HepG2 (cell line): ENCODE results near the gene SRXN1. TPM values are rescaled to one million over a fixed set of nuclear protein-coding genes. Genes with fewer than 3 reads are reported as not detected.

Experiments
- ADNP ChIP-seq: sonication (generic); formaldehyde crosslinking; IDR thresholded peaks from 2 replicates; pipeline ENCODE4 v1.4.0; 2020; ENCODE audit warnings: missing genetic modification reagents
- CSRNP1 ChIP-seq: sonication (generic); formaldehyde crosslinking; IDR thresholded peaks from 2 replicates; pipeline ENCODE4 v1.8.1; 2023; ENCODE audit warnings: mild to moderate bottlenecking, missing genetic modification reagents
- CSRNP2 ChIP-seq: sonication (generic); formaldehyde crosslinking; conservative IDR thresholded peaks from 2 replicates; pipeline ENCODE4 v1.8.0; 2022; ENCODE audit warnings: low read depth, missing genetic modification reagents
- KDM3A ChIP-seq: IDR thresholded peaks from 2 replicates; pipeline ENCODE4 v1.6.1; 2018; ENCODE audit warnings: low read depth, missing compliant biosample characterization
- MED8 ChIP-seq: sonication (generic); formaldehyde crosslinking; IDR thresholded peaks from 2 replicates; pipeline ENCODE4 v1.8.1; 2023; ENCODE audit warnings: mild to moderate bottlenecking, missing genetic modification reagents; ENCODE audit not compliant: insufficient replicate concordance
- MIER3 ChIP-seq: IDR thresholded peaks from 2 replicates; pipeline ENCODE4 v1.6.1; 2016; ENCODE audit warnings: missing compliant biosample characterization, borderline replicate concordance
- NFRKB ChIP-seq: fragments of 450-650 bp; IDR thresholded peaks from 2 replicates; pipeline ENCODE4 v1.6.1; 2017
- NR1H2 ChIP-seq: sonication (generic); formaldehyde crosslinking; IDR thresholded peaks from 2 replicates; pipeline ENCODE4 v1.8.1; 2022; ENCODE audit warnings: low read depth, missing genetic modification reagents, borderline replicate concordance
- PITX1 ChIP-seq: sonication (generic); formaldehyde crosslinking; IDR thresholded peaks from 2 replicates; pipeline ENCODE4 v1.5.1; 2020; ENCODE audit warnings: mild to moderate bottlenecking, missing genetic modification reagents
- PRMT3 ChIP-seq: sonication (generic); formaldehyde crosslinking; IDR thresholded peaks from 2 replicates; pipeline ENCODE4 v1.8.1; 2022; ENCODE audit warnings: low read depth, mild to moderate bottlenecking, moderate library complexity, missing genetic modification reagents, borderline replicate concordance
- REL ChIP-seq: sonication (generic); formaldehyde crosslinking; conservative IDR thresholded peaks from 2 replicates; pipeline ENCODE4 v1.8.0; 2022; ENCODE audit warnings: mild to moderate bottlenecking, missing genetic modification reagents, moderate library complexity
- RFX1 ChIP-seq: fragments of 450-650 bp; IDR thresholded peaks from 2 replicates; pipeline ENCODE4 v1.6.1; 2017
- SOX5 ChIP-seq: IDR thresholded peaks from 2 replicates; pipeline ENCODE4 v1.6.1; 2016; ENCODE audit warnings: borderline replicate concordance
- SP5 ChIP-seq: IDR thresholded peaks from 2 replicates; pipeline ENCODE4 v1.6.1; 2016; ENCODE audit warnings: low read depth, borderline replicate concordance
- ZBTB42 ChIP-seq: sonication (generic); formaldehyde crosslinking; IDR thresholded peaks from 2 replicates; pipeline ENCODE4 v1.5.0; 2020; ENCODE audit warnings: mild to moderate bottlenecking, missing genetic modification reagents
- ZFY ChIP-seq: sonication (generic); formaldehyde crosslinking; IDR thresholded peaks from 2 replicates; pipeline ENCODE4 v1.4.0; 2020; ENCODE audit warnings: missing genetic modification reagents
- ZHX1 ChIP-seq: sonication (generic); formaldehyde crosslinking; IDR thresholded peaks from 2 replicates; pipeline ENCODE4 v1.8.1; 2022; ENCODE audit warnings: low read depth, mild to moderate bottlenecking, missing genetic modification reagents
- ZNF253 ChIP-seq: sonication (generic); formaldehyde crosslinking; IDR thresholded peaks from 2 replicates; pipeline ENCODE4 v1.8.0; 2022; ENCODE audit warnings: mild to moderate bottlenecking, missing genetic modification reagents, borderline replicate concordance
- ZNF382 ChIP-seq: sonication (generic); formaldehyde crosslinking; IDR thresholded peaks from 2 replicates; pipeline ENCODE4 v1.5.0; 2020; ENCODE audit warnings: missing genetic modification reagents, mild to moderate bottlenecking, borderline replicate concordance
- ZNF468 ChIP-seq: sonication (generic); formaldehyde crosslinking; IDR thresholded peaks from 2 replicates; pipeline ENCODE4 v1.8.0; 2022; ENCODE audit warnings: mild to moderate bottlenecking, moderate library complexity, missing genetic modification reagents
- ZNF580 ChIP-seq: IDR thresholded peaks from 2 replicates; pipeline ENCODE4 v1.6.1; 2016; ENCODE audit warnings: low read depth, borderline replicate concordance
- polyA plus RNA-seq, 8 experiments: library from polyadenylated mRNA; depleted of rRNA in 3 of 8; stranded (reverse) in 7 of 8; unstranded in 1 of 8; fragments of >200 nt; fragmentation: Illumina TruSeq in 4 of 8; extraction: Trizol in 4 of 8; gene quantifications; 2 replicates each; pipeline versions ENCODE4 v1.2.1 to v1.2.3, GENCODE V29; 2011 to 2016; ENCODE audit warnings: low read depth in 4 of 8, missing spikeins in 1 of 8, mixed read lengths in 1 of 8; ENCODE audit not compliant: insufficient read depth in 1 of 8
- total RNA-seq, 5 experiments: library from RNA; depleted of rRNA; stranded (reverse); fragments of >200 nt; fragmentation: Illumina TruSeq; extraction: Trizol; gene quantifications; 2 replicates each; pipeline ENCODE4 v1.2.3, GENCODE V29; 2016; ENCODE audit warnings: low read depth in 1 of 5
- TF ChIP-seq, protein P1 (sequence below): sonication (generic); formaldehyde crosslinking; IDR thresholded peaks from 2 replicates; pipeline ENCODE4 v1.5.0; 2020; ENCODE audit warnings: missing genetic modification reagents
- TF ChIP-seq, protein P2 (sequence below): sonication (generic); formaldehyde crosslinking; IDR thresholded peaks from 2 replicates; pipeline ENCODE4 v1.8.0; 2022; ENCODE audit warnings: mild to moderate bottlenecking, missing genetic modification reagents, borderline replicate concordance

The SRXN1 gene
- total and polyA plus RNA-seq, 2 of the 13 experiments (the other 11 are each of a cell fraction or from before 2014, with no cell fraction given), result 29.9 to 87.7 TPM

- no peak for TF ChIP-seq CSRNP2
- no peak; the same call in 1 of the 2 replicates for TF ChIP-seq KDM3A (CRISPR knock-in tag)
- no peak for TF ChIP-seq RFX1
- no peak; the same call in 1 of the 2 replicates for TF ChIP-seq SP5 (CRISPR knock-in tag)
- no peak for TF ChIP-seq ZNF253
- TF ChIP-seq, protein P1, sequence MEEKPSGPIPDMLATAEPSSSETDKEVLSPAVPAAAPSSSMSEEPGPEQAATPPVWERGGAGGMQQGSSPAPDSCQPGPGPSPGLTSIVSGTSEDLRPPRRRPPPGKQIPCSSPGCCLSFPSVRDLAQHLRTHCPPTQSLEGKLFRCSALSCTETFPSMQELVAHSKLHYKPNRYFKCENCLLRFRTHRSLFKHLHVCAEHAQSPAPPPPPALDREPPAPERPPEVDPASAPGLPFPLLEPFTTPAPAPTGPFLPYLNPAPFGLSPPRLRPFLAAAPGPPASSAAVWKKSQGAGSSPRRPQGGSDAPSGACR (CRISPR knock-in tag), result peak; percentile 87; the same call in 1 of the 2 replicates
- peak; percentile 88 for TF ChIP-seq ZFY (CRISPR knock-in tag)
- no peak for TF ChIP-seq MIER3 (CRISPR knock-in tag)
- TF ChIP-seq ADNP (CRISPR knock-in tag), result no peak
- TF ChIP-seq CSRNP1 (CRISPR knock-in tag), result no peak; the same call in 1 of the 2 replicates
- TF ChIP-seq MED8 (CRISPR knock-in tag), result no peak
- no peak for TF ChIP-seq PITX1
- no peak for TF ChIP-seq NFRKB
- TF ChIP-seq SOX5 (CRISPR knock-in tag), result no peak
- no peak for TF ChIP-seq ZNF580 (CRISPR knock-in tag)
- no peak for TF ChIP-seq ZNF382
- TF ChIP-seq NR1H2 (CRISPR knock-in tag), result peak; percentile 29; the same call in 1 of the 2 replicates
- TF ChIP-seq ZBTB42 (CRISPR knock-in tag), result peak; percentile 53; the same call in 1 of the 2 replicates
- TF ChIP-seq REL (CRISPR knock-in tag), result peak; percentile 24; the same call in 1 of the 2 replicates
- no peak for TF ChIP-seq PRMT3 (CRISPR knock-in tag)
- peak; percentile 86; the same call in 1 of the 2 replicates for TF ChIP-seq ZHX1 (CRISPR knock-in tag)
- TF ChIP-seq ZNF468 (CRISPR knock-in tag), result peak; percentile 26; the same call in 1 of the 2 replicates
- TF ChIP-seq, protein P2, sequence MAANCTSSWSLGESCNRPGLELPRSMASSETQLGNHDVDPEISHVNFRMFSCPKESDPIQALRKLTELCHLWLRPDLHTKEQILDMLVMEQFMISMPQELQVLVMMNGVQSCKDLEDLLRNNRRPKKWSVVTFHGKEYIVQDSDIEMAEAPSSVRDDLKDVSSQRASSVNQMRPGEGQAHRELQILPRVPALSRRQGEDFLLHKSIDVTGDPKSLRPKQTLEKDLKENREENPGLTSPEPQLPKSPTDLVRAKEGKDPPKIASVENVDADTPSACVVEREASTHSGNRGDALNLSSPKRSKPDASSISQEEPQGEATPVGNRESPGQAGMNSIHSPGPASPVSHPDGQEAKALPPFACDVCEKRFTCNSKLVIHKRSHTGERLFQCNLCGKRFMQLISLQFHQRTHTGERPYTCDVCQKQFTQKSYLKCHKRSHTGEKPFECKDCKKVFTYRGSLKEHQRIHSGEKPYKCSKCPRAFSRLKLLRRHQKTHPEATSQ (CRISPR knock-in tag), result no peak
These were observed at the start of gene SRXN1 (continued) for GRCh38 chr20:653110-653589.
